A549 (cell line): Measurements from ENCODE around the gene IL12A. TPM values are rescaled to one million over a fixed set of nuclear protein-coding genes. Genes with fewer than 3 reads are reported as not detected.

Experiments used
- ATAC-seq, 2 experiments: fragments of 200-7000 bp in 1 of 2; fragments of >200 bp in 1 of 2; cut with Nextera tagmentation in 1 of 2; cut with Tn5 transposase in 1 of 2; 3 replicates each; pipeline versions ENCODE4 v1.8.0 to v1.9.1; 2018 to 2020; ENCODE audit warnings: mild to moderate bottlenecking in 1 of 2, moderate library complexity in 1 of 2
- CTCF ChIA-PET: fragments of 300-600 bp; sonication (Branson Sonifier 250); formaldehyde crosslinking; extraction: SDS; loops from one replicate; lab custom pipeline; 2021; ENCODE audit warnings: antibody characterized with exemption, inconsistent platforms; lab: Yijun Ruan, JAX
- POLR2A ChIA-PET: fragments of 350-600 bp; formaldehyde crosslinking; extraction: SDS; loops from one replicate; lab custom pipeline; 2021; ENCODE audit warnings: antibody characterized with exemption, inconsistent platforms; lab: Yijun Ruan, JAX
- DNase-seq, 2 experiments: peaks; one replicate each; pipeline versions ENCODE4 v3.0.0 to v3.0.0-alpha.2; 2011 to 2016; ENCODE audit warnings: low read depth in 1 of 2, low spot score in 1 of 2
- FAIRE-seq: peaks from 2 replicates; lab custom pipeline; 2011; peaks lifted over from hg19 to GRCh38; lab: Jason Lieb, UNC
- H3K27ac ChIP-seq, 2 experiments: fragments of >200 bp; sonication (Bioruptor Twin); formaldehyde crosslinking; 3 replicates each; pipeline ENCODE4 v1.5.1; 2016 to 2017
- H3K4me1 ChIP-seq: fragments of >200 bp; sonication (Bioruptor Twin); formaldehyde crosslinking; 3 replicates; pipeline ENCODE4 v1.6.1; 2016
- H3K4me2 ChIP-seq: fragments of >200 bp; sonication (Bioruptor Twin); formaldehyde crosslinking; 3 replicates; pipeline ENCODE4 v1.6.1; 2016
- H3K4me3 ChIP-seq: fragments of >200 bp; sonication (Bioruptor Twin); formaldehyde crosslinking; 3 replicates; pipeline ENCODE4 v1.5.1; 2016
- H3K9me3 ChIP-seq: fragments of >200 bp; sonication (Bioruptor Twin); formaldehyde crosslinking; 3 replicates; pipeline ENCODE4 v1.6.1; 2016
- ATOH8 ChIP-seq: fragments of 250-450 bp; sonication (Bioruptor Pico); IDR thresholded peaks from 2 replicates; pipeline ENCODE4 v1.5.0; 2020; ENCODE audit warnings: low read depth, mild to moderate bottlenecking, moderate library complexity
- CHD2 ChIP-seq: fragments of 150-350 bp; IDR thresholded peaks from 2 replicates; pipeline ENCODE4 v1.6.1; 2014; ENCODE audit warnings: low read length; ENCODE audit not compliant: partially characterized antibody
- CHD4 ChIP-seq: fragments of 200-600 bp; sonication (generic); IDR thresholded peaks from 2 replicates; pipeline ENCODE4 v1.6.1; 2016; ENCODE audit warnings: antibody characterized with exemption, mild to moderate bottlenecking, borderline replicate concordance
- CTCF ChIP-seq: fragments of >200 bp; sonication (Bioruptor Twin); formaldehyde crosslinking; IDR thresholded peaks from 3 replicates; pipeline ENCODE4 v1.5.1; 2016
- E2F6 ChIP-seq: IDR thresholded peaks from 2 replicates; pipeline ENCODE4 v1.6.1; 2012; ENCODE audit warnings: low read depth, borderline replicate concordance
- FOXS1 ChIP-seq: fragments of 250-450 bp; sonication (Bioruptor Pico); IDR thresholded peaks from 2 replicates; pipeline ENCODE4 v1.5.0; 2020; ENCODE audit warnings: mild to moderate bottlenecking, moderate library complexity
- HDAC2 ChIP-seq: fragments of 200-600 bp; sonication (generic); IDR thresholded peaks from 2 replicates; pipeline ENCODE4 v1.6.1; 2016
- HOXB13 ChIP-seq: fragments of 250-450 bp; sonication (Bioruptor Pico); IDR thresholded peaks from 2 replicates; pipeline ENCODE4 v1.5.0; 2020; ENCODE audit warnings: low read depth, mild to moderate bottlenecking, moderate library complexity
- HOXB5 ChIP-seq: fragments of 250-450 bp; sonication (Bioruptor Pico); IDR thresholded peaks from 2 replicates; pipeline ENCODE4 v1.5.0; 2020; ENCODE audit warnings: mild to moderate bottlenecking, moderate library complexity
- JUNB ChIP-seq: fragments of >200 bp; sonication (Bioruptor Twin); formaldehyde crosslinking; IDR thresholded peaks from 2 replicates; pipeline ENCODE4 v1.6.1; 2016
- NFE2L2 ChIP-seq: fragments of 150-350 bp; conservative IDR thresholded peaks from 2 replicates; pipeline ENCODE4 v1.6.1; 2014; ENCODE audit warnings: low read length
- NR3C1 ChIP-seq: fragments of >200 bp; sonication (Bioruptor Twin); formaldehyde crosslinking; IDR thresholded peaks from 3 replicates; pipeline ENCODE4 v1.6.1; 2017
- RAD21 ChIP-seq, 2 experiments: fragments of >200 bp in 1 of 2; sonication (Bioruptor Twin) in 1 of 2; formaldehyde crosslinking in 1 of 2; IDR thresholded peaks in 1 of 2; conservative IDR thresholded peaks in 1 of 2; 2 replicates in 1 of 2; 3 replicates in 1 of 2; pipeline ENCODE4 v1.6.1; 2012 to 2018; ENCODE audit warnings: inconsistent platforms in 1 of 2
- RNF2 ChIP-seq: fragments of 200-600 bp; sonication (generic); IDR thresholded peaks from 2 replicates; pipeline ENCODE4 v1.6.1; 2016; ENCODE audit warnings: low read depth, mild to moderate bottlenecking, antibody characterized with exemption, moderate library complexity, borderline replicate concordance
- SMC3 ChIP-seq: fragments of >200 bp; sonication (Bioruptor Twin); formaldehyde crosslinking; IDR thresholded peaks from 3 replicates; pipeline ENCODE4 v1.6.1; 2018; ENCODE audit warnings: inconsistent platforms
- WGBS: methylation state at CpG from one replicate; pipeline ENCODE4 v1.1.6; 2017; ENCODE audit errors: missing lambda C conversion rate; 5-methylcytosine and 5-hydroxymethylcytosine counted together
- polyA plus RNA-seq, 4 experiments: library from polyadenylated mRNA; depleted of rRNA in 3 of 4; stranded (reverse); fragments of >200 nt; fragmentation: RNase III in 1 of 4; extraction: RNeasy Plus Mini Kit Qiagen cat#74134 plus additional on column Dnase treatment in 1 of 4; gene quantifications; 2 replicates in 3 of 4; 3 replicates in 1 of 4; pipeline ENCODE4 v1.2.3, GENCODE V29; 2011 to 2017
- TF ChIP-seq, protein P1 (sequence below): fragments of 250-450 bp; sonication (Bioruptor Pico); IDR thresholded peaks from 2 replicates; pipeline ENCODE4 v1.5.0; 2021; ENCODE audit warnings: mild to moderate bottlenecking, moderate library complexity, borderline replicate concordance
- TF ChIP-seq, protein P2 (sequence below): IDR thresholded peaks from 2 replicates; pipeline ENCODE4 v1.6.1; 2012
- TF ChIP-seq, protein P3 (sequence below): IDR thresholded peaks from 2 replicates; pipeline ENCODE4 v1.6.1; 2012

The IL12A gene
- polyA plus RNA-seq, 2 of the 4 experiments (the other 2 are of a cell fraction) = 1.3 to 1.7 TPM

- no peak for TF ChIP-seq CHD2
- TF ChIP-seq CHD4 = no peak
- no peak for TF ChIP-seq ATOH8 (CRISPR knock-in tag)
- TF ChIP-seq RNF2 = no peak
- TF ChIP-seq, protein P1, sequence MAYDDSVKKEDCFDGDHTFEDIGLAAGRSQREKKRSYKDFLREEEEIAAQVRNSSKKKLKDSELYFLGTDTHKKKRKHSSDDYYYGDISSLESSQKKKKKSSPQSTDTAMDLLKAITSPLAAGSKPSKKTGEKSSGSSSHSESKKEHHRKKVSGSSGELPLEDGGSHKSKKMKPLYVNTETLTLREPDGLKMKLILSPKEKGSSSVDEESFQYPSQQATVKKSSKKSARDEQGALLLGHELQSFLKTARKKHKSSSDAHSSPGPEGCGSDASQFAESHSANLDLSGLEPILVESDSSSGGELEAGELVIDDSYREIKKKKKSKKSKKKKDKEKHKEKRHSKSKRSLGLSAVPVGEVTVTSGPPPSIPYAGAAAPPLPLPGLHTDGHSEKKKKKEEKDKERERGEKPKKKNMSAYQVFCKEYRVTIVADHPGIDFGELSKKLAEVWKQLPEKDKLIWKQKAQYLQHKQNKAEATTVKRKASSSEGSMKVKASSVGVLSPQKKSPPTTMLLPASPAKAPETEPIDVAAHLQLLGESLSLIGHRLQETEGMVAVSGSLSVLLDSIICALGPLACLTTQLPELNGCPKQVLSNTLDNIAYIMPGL (CRISPR knock-in tag) = no peak
- TF ChIP-seq JUNB = no peak
- no peak for TF ChIP-seq FOXS1 (CRISPR knock-in tag)
- TF ChIP-seq E2F6 = no peak
- no peak for TF ChIP-seq CTCF
- TF ChIP-seq, protein P2, sequence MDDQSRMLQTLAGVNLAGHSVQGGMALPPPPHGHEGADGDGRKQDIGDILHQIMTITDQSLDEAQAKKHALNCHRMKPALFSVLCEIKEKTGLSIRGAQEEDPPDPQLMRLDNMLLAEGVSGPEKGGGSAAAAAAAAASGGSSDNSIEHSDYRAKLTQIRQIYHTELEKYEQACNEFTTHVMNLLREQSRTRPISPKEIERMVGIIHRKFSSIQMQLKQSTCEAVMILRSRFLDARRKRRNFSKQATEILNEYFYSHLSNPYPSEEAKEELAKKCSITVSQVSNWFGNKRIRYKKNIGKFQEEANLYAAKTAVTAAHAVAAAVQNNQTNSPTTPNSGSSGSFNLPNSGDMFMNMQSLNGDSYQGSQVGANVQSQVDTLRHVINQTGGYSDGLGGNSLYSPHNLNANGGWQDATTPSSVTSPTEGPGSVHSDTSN = no peak
- no peak for TF ChIP-seq HDAC2
- TF ChIP-seq, protein P3, sequence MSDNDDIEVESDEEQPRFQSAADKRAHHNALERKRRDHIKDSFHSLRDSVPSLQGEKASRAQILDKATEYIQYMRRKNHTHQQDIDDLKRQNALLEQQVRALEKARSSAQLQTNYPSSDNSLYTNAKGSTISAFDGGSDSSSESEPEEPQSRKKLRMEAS = no peak
- no peak for TF ChIP-seq RAD21 (conservative IDR thresholded peaks at IDR 0.05 in 1 of 2, IDR thresholded peaks at IDR 0.05 in 1 of 2)
- no peak for TF ChIP-seq HOXB13 (CRISPR knock-in tag)
- TF ChIP-seq NFE2L2 = no peak
- ChIA-PET POLR2A (no interaction called here), CTCF (interaction anchor here (1.0 to 16.4 kb wide), 12 partner anchors 9 to 736 kb away, joined by 3 to 450 read pairs (median 6); partner anchors contain the start of gene IL12A)
- FAIRE-seq (no peak), ATAC-seq (no peak), DNase-seq (no peak)
- H3K27ac ChIP-seq = no peak overlapping the region; a peak in 1 of 6 replicates
- H3K4me2 ChIP-seq = no peak overlapping the region
- no peaks in the 10 kb centered on the region for H3K9me3 ChIP-seq
- H3K4me3 ChIP-seq = no peak overlapping the region
- WGBS = 75% methylated on average over 7 of the region's 7 CpGs
- H3K4me1 ChIP-seq = no peaks in the 10 kb centered on the region; the same call in 2 of the 3 replicates
Measured at GRCh38 chr3:160001850-160002623, 13.4 kb downstream of the IL12A start.

DNA sequence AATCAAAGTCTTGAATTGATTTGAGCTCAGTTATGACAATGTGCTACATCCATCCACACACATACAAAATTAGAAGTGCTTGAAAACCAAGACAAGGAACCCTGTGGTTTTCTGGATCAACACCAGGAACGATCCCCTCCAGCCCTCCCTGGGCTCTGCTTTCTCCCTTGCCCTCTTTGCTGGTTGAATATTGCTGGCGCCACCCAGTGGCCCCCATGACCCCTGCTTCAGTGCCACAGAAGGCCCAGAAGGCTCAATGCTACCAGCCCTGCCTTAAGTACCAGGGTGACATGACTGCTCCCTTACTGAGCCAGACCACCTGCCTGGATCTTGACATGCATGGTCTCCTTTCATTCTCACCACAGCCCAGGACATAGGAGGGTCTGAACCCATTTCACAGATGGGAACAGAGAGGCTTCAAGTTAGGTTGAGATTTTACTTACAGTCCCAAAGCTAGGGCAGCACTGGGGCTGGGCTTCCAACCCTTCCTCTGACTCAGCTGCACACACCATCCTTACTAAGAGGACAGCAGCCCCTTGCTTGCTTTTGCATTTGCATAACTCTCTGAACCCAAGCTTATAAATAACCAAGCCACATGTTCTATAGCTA, 15.0 kb downstream of the IL12A start:
- Histone ChIP-seq H3K4me2 (peak overlapping the region; percentile 23; the same call in 2 of the 3 replicates), H3K9me3 (no peaks in the 10 kb centered on the region), H3K27ac (no peak overlapping the region; a peak in 1 of 6 replicates), H3K4me1 (no peaks in the 10 kb centered on the region; the same call in 2 of the 3 replicates), H3K4me3 (no peak overlapping the region)
- 0% methylated on average over 2 of the region's 2 CpGs for WGBS
- DNase-seq (peak; percentile 60 to 69), ATAC-seq (peak; percentile 87 to 95), FAIRE-seq (no peak)
- TF ChIP-seq RAD21 (conservative IDR thresholded peaks at IDR 0.05 in 1 of 2, IDR thresholded peaks at IDR 0.05 in 1 of 2) = peak; percentile 76 to 82
- peak; percentile 79 for TF ChIP-seq CTCF
- TF ChIP-seq HOXB5 (CRISPR knock-in tag) = no peak
- peak; percentile 89 for TF ChIP-seq SMC3
- TF ChIP-seq NR3C1 = no peak
- ChIA-PET CTCF (interaction anchor here (0.5 to 16.4 kb wide), 36 partner anchors 9 to 855 kb away, joined by 3 to 450 read pairs (median 4); partner anchors contain the start of gene IL12A), POLR2A (no interaction called here)
